HL-60 (cell line): Measurements from ENCODE around the gene NRAS.

Experiments used
- CTCF ChIP-seq: IDR thresholded peaks from one replicate; pipeline ENCODE4 v1.5.1; 2011; ENCODE audit warnings: low read length, control low read depth, inconsistent platforms; ENCODE audit not compliant: insufficient read depth
- POLR2AphosphoS5 ChIP-seq: IDR thresholded peaks from 2 replicates; pipeline ENCODE4 v1.6.1; 2012; ENCODE audit warnings: low read depth

GRCh38 chr1:114710360-114710759 is 6.2 kb downstream of the NRAS start:
- TF ChIP-seq POLR2AphosphoS5 = no peak
- no peak for TF ChIP-seq CTCF
